SU-DHL-6 (cell line): ENCODE measurements around the gene FOXK1.

Source experiments
- H2AFZ ChIP-seq: fragments of 200-600 bp; sonication (generic); 2 replicates; pipeline ENCODE4 v1.6.1; 2014; ENCODE audit warnings: low read depth, mild to moderate bottlenecking, moderate library complexity, mixed read lengths, antibody characterized with exemption, low read length; ENCODE audit not compliant: severe bottlenecking
- H3F3A ChIP-seq: fragments of 200-600 bp; shearing (Covaris generic); 2 replicates; pipeline ENCODE4 v1.6.0; 2016; ENCODE audit warnings: antibody characterized with exemption, mild to moderate bottlenecking; ENCODE audit not compliant: insufficient read depth
- H3K27ac ChIP-seq: fragments of 200-600 bp; sonication (generic); 2 replicates; pipeline ENCODE4 v1.5.1; 2016; ENCODE audit warnings: low read depth, mild to moderate bottlenecking, low read length, moderate library complexity, mixed read lengths
- H3K27me3 ChIP-seq: fragments of 200-600 bp; sonication (generic), shearing (Covaris generic); 2 replicates; pipeline ENCODE4 v1.6.0; 2014; ENCODE audit warnings: mild to moderate bottlenecking, low read length
- H3K36me3 ChIP-seq: fragments of 200-600 bp; sonication (generic); 2 replicates; pipeline ENCODE4 v1.6.1; 2014; ENCODE audit warnings: mild to moderate bottlenecking, low read length, mixed read lengths
- H3K4me2 ChIP-seq: fragments of 300-600, 200-600 bp; shearing (Covaris generic), sonication (generic); 2 replicates; pipeline ENCODE4 v1.6.0; 2014; ENCODE audit warnings: low read length, low read depth, mild to moderate bottlenecking; ENCODE audit not compliant: poor library complexity, severe bottlenecking
- H3K4me3 ChIP-seq: fragments of 200-600 bp; sonication (generic); 2 replicates; pipeline ENCODE4 v1.5.1; 2014; ENCODE audit warnings: antibody characterized with exemption, low read length, mild to moderate bottlenecking, mixed read lengths; ENCODE audit not compliant: insufficient read depth, poor library complexity, severe bottlenecking
- H3K79me2 ChIP-seq: fragments of 200-600 bp; sonication (generic); 2 replicates; pipeline ENCODE4 v1.6.1; 2014; ENCODE audit warnings: mild to moderate bottlenecking, low read length, moderate library complexity; ENCODE audit not compliant: insufficient read depth
- H3K9ac ChIP-seq: fragments of 200-600 bp; sonication (generic); 2 replicates; pipeline ENCODE4 v1.7.0; 2014; ENCODE audit warnings: mild to moderate bottlenecking, low read length
- H3K9me2 ChIP-seq: fragments of 200-600 bp; sonication (generic); replicated peaks from 2 replicates; pipeline ENCODE4 v1.6.1; 2014; ENCODE audit warnings: low read length; ENCODE audit not compliant: insufficient read depth
- H3K9me3 ChIP-seq: fragments of 200-600 bp; sonication (generic); 2 replicates; pipeline ENCODE4 v1.6.1; 2014; ENCODE audit warnings: low read length, mixed read lengths; ENCODE audit not compliant: insufficient read depth
- H4K20me1 ChIP-seq: fragments of 200-600 bp; sonication (generic); 2 replicates; pipeline ENCODE4 v1.6.1; 2014; ENCODE audit warnings: low read depth, mild to moderate bottlenecking, antibody characterized with exemption, low read length, moderate library complexity, mixed read lengths
- EZH2phosphoT487 ChIP-seq: fragments of 200-600 bp; sonication (generic), shearing (Covaris generic); conservative IDR thresholded peaks from 2 replicates; pipeline ENCODE4 v1.6.1; 2018; ENCODE audit warnings: mild to moderate bottlenecking, antibody characterized with exemption, low read length, moderate library complexity, mixed read lengths
- TF ChIP-seq, protein P1 (sequence below): fragments of 200-600 bp; sonication (generic); IDR thresholded peaks from one replicate; pipeline ENCODE4 v1.5.1; 2017; ENCODE audit warnings: antibody characterized with exemption, mild to moderate bottlenecking, low read length, moderate library complexity; ENCODE audit not compliant: insufficient read depth, poor library complexity, severe bottlenecking

FOXK1 gene

DNA sequence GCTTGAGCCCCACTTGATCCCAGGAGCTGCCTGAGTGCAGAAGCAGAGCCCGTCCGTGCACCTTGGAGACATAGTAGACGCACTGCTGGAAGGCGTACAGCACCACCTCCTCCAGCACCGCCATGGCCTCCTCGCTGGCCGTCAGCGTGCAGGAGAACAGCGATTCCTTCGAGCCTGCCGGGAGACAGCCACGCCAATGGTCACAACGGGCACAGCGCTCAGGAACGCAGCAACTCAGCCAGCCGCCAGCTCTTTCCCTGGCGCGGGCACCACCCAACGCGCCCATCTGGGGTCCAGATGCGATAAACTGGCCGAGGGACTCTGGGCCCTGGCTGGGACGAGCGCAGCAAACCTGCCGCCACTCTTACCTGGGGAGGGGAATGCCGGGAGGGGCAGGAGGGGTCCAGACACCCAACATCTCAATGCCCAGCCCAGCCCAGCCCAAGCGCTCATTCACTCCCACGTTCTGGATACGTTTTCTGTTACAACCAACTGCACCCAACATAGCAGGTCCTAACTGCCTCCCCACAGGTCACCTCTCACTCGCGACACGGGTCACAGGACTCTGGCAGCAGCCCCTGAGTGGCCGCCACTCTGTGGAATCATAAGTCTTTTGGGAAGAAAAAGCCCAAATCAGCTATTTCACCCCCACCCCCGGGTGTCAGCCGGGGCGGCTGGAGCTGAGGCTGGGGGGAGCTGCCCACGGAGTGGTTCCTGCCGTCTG, 135.2 kb downstream of the FOXK1 start:
- no peaks in the 10 kb centered on the region for H3K36me3 ChIP-seq
- H2AFZ ChIP-seq, result no peak overlapping the region
- no peaks in the 10 kb centered on the region for H3K9me3 ChIP-seq
- no peaks in the 10 kb centered on the region for H3K27me3 ChIP-seq
- H3K27ac ChIP-seq, result no peak overlapping the region
- H3K4me2 ChIP-seq, result no peak overlapping the region
- H3K79me2 ChIP-seq, result no peaks in the 10 kb centered on the region
- TF ChIP-seq, protein P1, sequence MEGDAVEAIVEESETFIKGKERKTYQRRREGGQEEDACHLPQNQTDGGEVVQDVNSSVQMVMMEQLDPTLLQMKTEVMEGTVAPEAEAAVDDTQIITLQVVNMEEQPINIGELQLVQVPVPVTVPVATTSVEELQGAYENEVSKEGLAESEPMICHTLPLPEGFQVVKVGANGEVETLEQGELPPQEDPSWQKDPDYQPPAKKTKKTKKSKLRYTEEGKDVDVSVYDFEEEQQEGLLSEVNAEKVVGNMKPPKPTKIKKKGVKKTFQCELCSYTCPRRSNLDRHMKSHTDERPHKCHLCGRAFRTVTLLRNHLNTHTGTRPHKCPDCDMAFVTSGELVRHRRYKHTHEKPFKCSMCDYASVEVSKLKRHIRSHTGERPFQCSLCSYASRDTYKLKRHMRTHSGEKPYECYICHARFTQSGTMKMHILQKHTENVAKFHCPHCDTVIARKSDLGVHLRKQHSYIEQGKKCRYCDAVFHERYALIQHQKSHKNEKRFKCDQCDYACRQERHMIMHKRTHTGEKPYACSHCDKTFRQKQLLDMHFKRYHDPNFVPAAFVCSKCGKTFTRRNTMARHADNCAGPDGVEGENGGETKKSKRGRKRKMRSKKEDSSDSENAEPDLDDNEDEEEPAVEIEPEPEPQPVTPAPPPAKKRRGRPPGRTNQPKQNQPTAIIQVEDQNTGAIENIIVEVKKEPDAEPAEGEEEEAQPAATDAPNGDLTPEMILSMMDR, result no peak
- TF ChIP-seq EZH2phosphoT487, result no peak
- H4K20me1 ChIP-seq, result no peaks in the 10 kb centered on the region
- H3K4me3 ChIP-seq, result no peak overlapping the region
- H3K9me2 ChIP-seq, result no peaks in the 10 kb centered on the region
- H3F3A ChIP-seq, result no peaks in the 10 kb centered on the region
- no peak overlapping the region for H3K9ac ChIP-seq

DNA sequence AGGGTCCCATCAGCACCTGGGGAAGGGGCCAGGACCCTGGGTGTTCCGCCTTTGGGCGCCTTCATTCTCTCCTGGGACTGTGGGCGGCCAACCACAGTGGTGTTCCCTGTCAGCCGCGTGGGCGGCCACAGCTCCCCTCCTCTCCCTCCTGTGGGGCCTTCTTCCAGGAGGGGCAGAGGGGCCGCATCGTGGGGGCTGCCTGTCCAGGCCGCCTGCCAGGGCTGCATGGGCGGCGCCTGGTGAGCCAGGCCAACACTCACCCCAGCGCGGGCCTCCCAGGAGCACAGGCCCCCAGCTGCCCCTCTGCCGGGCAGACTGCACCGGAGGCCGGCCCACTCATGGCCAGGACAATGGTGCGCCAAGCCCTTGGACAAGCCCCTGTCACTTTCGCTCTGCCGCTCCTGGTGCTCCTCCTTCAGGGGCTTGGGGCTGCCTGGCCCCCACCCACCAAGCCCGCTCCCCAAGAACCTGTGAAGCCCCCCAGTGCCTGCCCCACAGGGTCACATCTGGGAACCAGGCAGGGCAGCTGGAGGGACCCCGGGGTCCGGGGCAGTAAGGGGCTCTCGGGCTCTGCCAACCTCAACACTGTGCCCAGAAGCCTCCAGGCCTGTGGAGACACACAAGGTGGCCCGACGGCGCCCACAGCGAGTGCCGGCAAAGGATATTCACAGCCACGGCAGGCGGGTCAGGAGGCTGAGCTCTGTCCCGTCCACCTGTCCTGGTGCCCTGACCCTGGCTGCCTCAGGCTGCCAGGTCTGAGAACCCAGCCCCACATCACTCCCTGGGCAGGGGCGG, 136.1 kb downstream of the FOXK1 start:
- Histone ChIP-seq H3K9me2 (no peaks in the 10 kb centered on the region), H3K4me2 (no peak overlapping the region), H3K27me3 (no peaks in the 10 kb centered on the region), H3K9ac (no peak overlapping the region), H3K36me3 (no peaks in the 10 kb centered on the region), H2AFZ (no peak overlapping the region), H3K9me3 (no peaks in the 10 kb centered on the region), H4K20me1 (no peaks in the 10 kb centered on the region), H3K4me3 (no peak overlapping the region), H3K27ac (no peak overlapping the region), H3F3A (no peaks in the 10 kb centered on the region), H3K79me2 (no peaks in the 10 kb centered on the region)
- TF ChIP-seq, protein P1, result no peak
- TF ChIP-seq EZH2phosphoT487, result no peak

DNA sequence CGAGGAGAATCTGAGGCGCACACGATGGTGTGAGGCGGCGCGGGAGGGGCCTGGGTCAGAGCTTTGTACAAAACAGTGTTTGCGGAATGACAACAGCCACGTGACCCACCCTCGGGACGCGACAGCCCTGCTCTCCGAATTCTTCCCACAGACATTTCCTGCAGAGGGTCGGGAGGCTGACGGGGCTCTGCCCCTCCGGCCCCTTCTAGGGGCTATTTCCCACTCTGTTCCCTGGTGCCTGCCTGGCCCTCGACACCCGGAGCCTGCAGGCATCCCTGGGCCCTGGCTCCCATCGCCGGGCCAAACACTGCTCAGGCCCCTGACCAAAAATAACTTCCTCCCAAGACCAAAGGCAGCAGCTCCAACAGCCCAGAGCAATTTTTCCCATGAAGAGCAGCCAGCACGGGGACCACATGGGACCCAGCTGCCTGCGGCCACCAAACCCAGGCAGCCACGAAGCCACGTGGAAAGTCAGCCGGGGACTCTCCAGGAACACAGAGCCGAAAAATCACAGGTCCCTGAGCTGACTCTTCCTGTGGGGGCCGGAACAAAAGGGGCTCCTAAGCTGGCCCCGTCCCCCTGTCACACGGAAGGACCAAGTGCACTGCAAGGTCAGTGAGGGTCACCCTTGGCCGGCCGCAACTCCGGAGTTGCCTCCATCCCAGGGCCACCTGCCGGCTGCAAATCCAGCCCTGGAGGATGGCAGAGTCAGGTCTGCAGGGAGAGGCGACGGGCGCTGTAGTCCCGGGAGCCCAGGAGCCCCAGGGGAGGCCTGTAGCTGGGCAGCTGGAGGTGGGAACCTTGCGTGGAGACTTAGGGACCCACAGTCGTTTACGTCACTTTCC, 137.7 kb downstream of the FOXK1 start:
- TF ChIP-seq, protein P1, result no peak
- no peak for TF ChIP-seq EZH2phosphoT487
- Histone ChIP-seq H3K9me2 (no peaks in the 10 kb centered on the region), H3K4me2 (no peak overlapping the region), H2AFZ (no peak overlapping the region), H3K9me3 (no peaks in the 10 kb centered on the region), H4K20me1 (no peaks in the 10 kb centered on the region), H3K27ac (no peak overlapping the region), H3K9ac (no peak overlapping the region), H3K36me3 (no peaks in the 10 kb centered on the region), H3K79me2 (no peaks in the 10 kb centered on the region), H3K27me3 (no peaks in the 10 kb centered on the region), H3K4me3 (no peak overlapping the region), H3F3A (no peaks in the 10 kb centered on the region)
